Kidney epithelial cell (primary cell): ENCODE measurements around the gene MIPOL1. TPM values are rescaled to one million over a fixed set of nuclear protein-coding genes. Genes with fewer than 3 reads are reported as not detected.
"Not testable (repeated sequence)": the region's sequence is repeated elsewhere in the genome, so short reads cannot be mapped to it uniquely, and the experiment has no call there.

Source experiments
- DNase-seq: peaks from one replicate; pipeline ENCODE4 v3.0.0-alpha.2; 2010; ENCODE audit warnings: low read depth
- H3K27me3 ChIP-seq: 2 replicates; pipeline ENCODE4 v1.6.0; 2011; ENCODE audit warnings: low read length; ENCODE audit not compliant: control insufficient read depth, insufficient read depth
- H3K36me3 ChIP-seq: 2 replicates; pipeline ENCODE4 v1.5.1; 2011; ENCODE audit warnings: low read length; ENCODE audit not compliant: control insufficient read depth, insufficient read depth
- H3K4me3 ChIP-seq: 2 replicates; pipeline ENCODE4 v1.5.1; 2011; ENCODE audit warnings: low read depth, mild to moderate bottlenecking, control low read depth, low read length
- CTCF ChIP-seq: IDR thresholded peaks from 2 replicates; pipeline ENCODE4 v1.5.1; 2011; ENCODE audit warnings: mild to moderate bottlenecking, moderate library complexity, low read length, control low read depth, inconsistent platforms; ENCODE audit not compliant: insufficient read depth, poor library complexity, severe bottlenecking
- total RNA-seq: library from RNA; depleted of rRNA; stranded (reverse); fragments of >200 nt; gene quantifications from 2 replicates; pipeline ENCODE4 v1.2.3, GENCODE V29; 2015

MIPOL1 gene
- total RNA-seq, 1 donor from 2014 or later = 7.1 TPM

GRCh38 chr14:37376944-37377609 lies 179.3 kb downstream of the MIPOL1 start:
- Histone ChIP-seq H3K27me3 (no peaks in the 10 kb centered on the region), H3K36me3 (no peaks in the 10 kb centered on the region), H3K4me3 (no peak overlapping the region)
- no peak for TF ChIP-seq CTCF
- DNase-seq = no peak

GRCh38 chr14:37384870-37385596 lies 187.3 kb downstream of the MIPOL1 start:
- no peak for TF ChIP-seq CTCF
- no peak overlapping the region for H3K4me3 ChIP-seq
- DNase-seq = no peak
- H3K27me3 ChIP-seq = no peaks in the 10 kb centered on the region
- H3K36me3 ChIP-seq = no peaks in the 10 kb centered on the region

- DNase-seq, H3K36me3 ChIP-seq, H3K4me3 ChIP-seq, H3K27me3 ChIP-seq: not testable (repeated sequence)
These were observed 199.6 kb downstream of the MIPOL1 start for GRCh38 chr14:37397157-37397940.

GRCh38 chr14:37397941-37398215 lies 200.1 kb downstream of the MIPOL1 start:
- no peak for TF ChIP-seq CTCF
- no peak for DNase-seq
- Histone ChIP-seq H3K4me3 (no peak overlapping the region), H3K27me3 (no peaks in the 10 kb centered on the region), H3K36me3 (no peaks in the 10 kb centered on the region)

- Histone ChIP-seq H3K4me3 (no peak overlapping the region), H3K36me3 (no peaks in the 10 kb centered on the region), H3K27me3 (no peaks in the 10 kb centered on the region)
- TF ChIP-seq CTCF = no peak
- no peak for DNase-seq
These were observed 201.8 kb downstream of the MIPOL1 start for GRCh38 chr14:37399517-37399916.

GRCh38 chr14:37401093-37401492 lies 203.4 kb downstream of the MIPOL1 start:
- no peaks in the 10 kb centered on the region for H3K27me3 ChIP-seq
- no peak overlapping the region for H3K4me3 ChIP-seq
- no peak for DNase-seq
- TF ChIP-seq CTCF = no peak
- H3K36me3 ChIP-seq = no peaks in the 10 kb centered on the region
